ENCODE data around the gene TMSB10.

GRCh38 chr2:84855731-84856130, 49.7 kb upstream of the TMSB10 start:
- no peak for TF ChIP-seq EZH2phosphoT487 (IDR thresholded peaks at IDR 0.05; ENCODE audit: insufficient read depth, low read depth)
- TF ChIP-seq EZH2 (IDR thresholded peaks at IDR 0.05; ENCODE audit: insufficient read depth, poor library complexity, severe bottlenecking) = no peak
